Central memory CD8-positive, alpha-beta T cell (primary cell): ENCODE results near the gene BANP.
A peak's percentile ranks its signal among the peaks of the same experiment; 100 is the strongest.
"Not testable (repeated sequence)": the region's sequence is repeated elsewhere in the genome, so short reads cannot be mapped to it uniquely, and the experiment has no call there.

ENCODE experiments used
- ATAC-seq: fragments of 150-1000 bp; cut with Tn5 transposase; replicated peaks from 2 replicates; pipeline ENCODE4 v1.10.0; 2022; ENCODE audit warnings: mild to moderate bottlenecking, moderate FRiP score, moderate number of reproducible peaks; ENCODE audit not compliant: poor library complexity, severe bottlenecking; ENCODE audit errors: extremely low read depth
- DNase-seq, 2 donors: peaks; one replicate each; pipeline ENCODE4 v3.0.0; 2021; ENCODE audit warnings: low spot score in 2 of 2
- H3K27ac Mint-ChIP-seq: one replicate; pipeline ENCODE4 v1.8.0; 2022; ENCODE audit warnings: low read depth, mild to moderate bottlenecking, moderate library complexity, mixed read lengths
- H3K27me3 Mint-ChIP-seq: one replicate; pipeline ENCODE4 v1.8.0; 2022; ENCODE audit warnings: mixed read lengths
- H3K36me3 Mint-ChIP-seq: one replicate; pipeline ENCODE4 v1.8.0; 2022; ENCODE audit warnings: mild to moderate bottlenecking, moderate library complexity, mixed read lengths; ENCODE audit not compliant: insufficient read depth
- H3K4me1 Mint-ChIP-seq: one replicate; pipeline ENCODE4 v1.8.0; 2022; ENCODE audit warnings: mixed read lengths
- H3K4me3 Mint-ChIP-seq: one replicate; pipeline ENCODE4 v1.8.0; 2022; ENCODE audit warnings: mild to moderate bottlenecking, moderate library complexity, mixed read lengths
- H3K9me3 Mint-ChIP-seq: one replicate; pipeline ENCODE4 v1.8.0; 2022; ENCODE audit warnings: mixed read lengths

Gene BANP

DNA sequence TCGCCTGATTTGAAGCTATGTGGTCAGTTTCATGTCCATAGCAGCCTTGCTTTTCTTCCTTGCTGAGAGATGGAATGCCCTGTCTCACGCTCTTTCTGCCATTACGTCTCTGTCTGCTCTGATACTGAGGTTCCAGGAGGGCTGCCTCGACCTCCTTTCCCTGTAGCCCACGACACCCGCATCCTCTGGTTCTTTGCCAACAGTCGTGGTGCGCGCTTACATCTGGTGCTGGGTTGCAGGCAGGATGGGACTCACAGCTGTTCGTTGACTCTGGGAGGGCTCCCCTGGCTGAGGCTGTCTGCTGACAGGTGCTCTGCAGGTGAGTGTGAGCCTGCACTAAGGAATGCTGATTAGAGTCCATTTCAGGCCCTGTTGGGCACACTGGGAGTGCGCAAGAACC lies 90.3 kb downstream of the BANP start:
- not testable (repeated sequence) for H3K9me3 Mint-ChIP-seq, ATAC-seq, H3K27me3 Mint-ChIP-seq, DNase-seq
- Mint-ChIP-seq H3K4me1 (peaks cover 13% of the 10 kb centered on the region), H3K27ac (peak overlapping the region; percentile 66), H3K36me3 (peaks cover 19% of the 10 kb centered on the region), H3K4me3 (peak overlapping the region; percentile 3)

DNA sequence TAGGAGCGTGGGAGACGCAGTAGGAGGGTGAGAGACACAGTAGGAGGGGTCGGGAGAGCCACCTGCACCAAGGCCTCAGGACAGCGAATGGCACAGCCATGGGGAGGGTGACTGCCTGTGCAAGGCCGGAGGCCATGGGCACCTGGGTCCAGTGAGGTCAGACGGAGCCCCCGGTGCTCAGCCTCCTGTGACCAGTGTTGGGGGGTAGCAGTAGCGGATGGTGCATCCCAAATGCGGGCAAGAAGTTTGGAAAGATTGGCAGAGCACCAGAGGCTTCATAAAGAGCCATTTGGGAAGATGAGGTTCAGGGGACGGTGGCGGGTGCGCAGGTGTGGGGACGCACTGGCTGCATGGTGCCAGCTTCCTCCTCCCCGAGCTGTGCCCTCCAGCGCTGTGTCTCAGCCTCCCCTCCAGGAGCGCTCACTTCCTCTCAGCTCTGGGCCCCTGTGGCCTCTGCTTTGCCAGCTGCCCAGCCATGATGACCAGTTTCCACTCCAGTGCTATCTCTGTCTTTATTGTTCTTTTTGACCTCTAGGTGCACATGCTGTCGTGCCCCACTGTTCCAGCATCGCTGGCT lies 90.8 kb downstream of the BANP start:
- not testable (repeated sequence) for ATAC-seq, DNase-seq, H3K27me3 Mint-ChIP-seq, H3K9me3 Mint-ChIP-seq
- H3K36me3 Mint-ChIP-seq, result peaks cover 19% of the 10 kb centered on the region
- peaks cover 13% of the 10 kb centered on the region for H3K4me1 Mint-ChIP-seq
- H3K27ac Mint-ChIP-seq, result peak overlapping the region; percentile 66
- peak overlapping the region; percentile 3 for H3K4me3 Mint-ChIP-seq

DNA sequence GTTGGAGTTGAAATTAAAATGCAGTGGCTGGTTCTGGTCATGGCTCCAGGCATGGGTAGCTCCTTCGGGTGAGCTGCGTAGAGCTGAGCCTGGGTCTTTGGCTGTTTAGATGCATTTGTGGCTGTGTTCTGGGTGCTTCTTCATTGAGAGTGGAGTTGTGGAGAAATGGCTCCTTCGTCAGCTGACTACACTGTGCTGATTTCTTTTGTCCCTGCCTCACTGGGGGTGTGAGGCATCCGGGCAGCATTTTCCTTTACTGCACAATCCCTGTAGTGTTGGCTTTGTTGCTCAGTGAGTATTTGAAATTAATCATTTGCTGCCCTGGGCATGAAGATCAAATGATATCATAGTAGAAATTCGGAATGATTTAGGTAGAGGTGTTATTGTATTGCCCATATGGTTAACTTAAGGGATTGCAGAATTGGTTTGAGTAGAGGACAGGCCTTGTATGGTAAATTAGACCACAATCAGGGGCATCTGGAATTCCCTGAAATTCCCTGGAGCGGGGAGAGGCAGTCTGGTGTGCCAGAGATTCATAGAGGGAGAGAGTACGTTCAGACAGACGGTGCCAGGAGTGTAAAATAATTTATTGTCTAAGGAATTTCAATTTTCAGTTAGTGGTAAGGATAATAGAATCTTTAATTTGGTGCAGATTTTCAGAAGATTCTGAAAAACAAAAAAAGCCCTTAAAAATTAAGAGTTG lies 92.1 kb downstream of the BANP start:
- not testable (repeated sequence) for H3K9me3 Mint-ChIP-seq, H3K27ac Mint-ChIP-seq, DNase-seq, H3K4me3 Mint-ChIP-seq, ATAC-seq, H3K27me3 Mint-ChIP-seq
- peaks cover 20% of the 10 kb centered on the region for H3K36me3 Mint-ChIP-seq
- H3K4me1 Mint-ChIP-seq, result peaks cover 13% of the 10 kb centered on the region

DNA sequence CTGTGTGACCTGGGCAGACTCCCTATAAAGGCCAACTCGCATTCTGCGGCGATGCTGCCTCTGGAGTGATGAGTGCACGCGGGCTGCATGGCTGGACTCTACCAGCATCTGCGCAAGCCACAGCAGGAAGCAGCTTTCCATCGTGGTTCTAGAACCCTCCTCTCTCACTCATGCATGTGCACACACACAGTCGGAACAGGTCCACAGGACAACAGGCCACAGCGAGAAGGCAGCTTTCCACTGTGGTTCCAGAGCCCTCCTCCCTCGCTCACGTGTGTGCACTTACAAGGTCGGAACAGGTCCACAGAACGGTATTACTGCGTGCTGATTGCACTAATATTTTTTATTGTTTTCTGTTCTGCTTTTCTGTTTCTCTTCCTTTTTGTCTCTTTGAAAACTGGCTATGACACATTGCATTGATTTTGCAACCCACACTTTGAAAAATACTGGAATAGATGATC lies 92.9 kb downstream of the BANP start:
- not testable (repeated sequence) for H3K4me3 Mint-ChIP-seq, H3K9me3 Mint-ChIP-seq, H3K27ac Mint-ChIP-seq, H3K27me3 Mint-ChIP-seq, DNase-seq, ATAC-seq
- peaks cover 18% of the 10 kb centered on the region for H3K36me3 Mint-ChIP-seq
- H3K4me1 Mint-ChIP-seq, result peaks cover 13% of the 10 kb centered on the region

DNA sequence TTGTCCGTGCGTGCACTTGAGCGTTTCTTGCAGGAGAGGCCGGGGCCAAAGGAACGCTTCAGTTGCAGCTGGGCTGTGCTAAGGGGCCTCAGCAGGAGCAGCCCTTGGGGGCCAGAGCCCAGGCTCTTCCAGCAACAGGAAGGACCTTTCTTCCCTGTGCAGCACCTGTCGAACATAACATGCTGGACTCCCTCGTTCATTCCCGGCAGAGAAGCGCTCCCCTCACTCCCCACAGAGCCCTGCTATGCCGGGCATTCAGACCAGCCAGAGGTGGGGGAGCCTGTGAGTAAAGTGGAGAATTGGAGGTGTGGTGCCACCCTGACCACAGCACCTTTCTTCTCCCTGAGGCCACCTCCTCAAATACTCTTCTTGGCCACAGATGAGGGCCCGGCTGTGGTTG lies 94.1 kb downstream of the BANP start:
- H3K27me3 Mint-ChIP-seq, H3K4me3 Mint-ChIP-seq, H3K27ac Mint-ChIP-seq, DNase-seq, H3K9me3 Mint-ChIP-seq, ATAC-seq: not testable (repeated sequence)
- Mint-ChIP-seq H3K36me3 (peaks cover 21% of the 10 kb centered on the region), H3K4me1 (peaks cover 13% of the 10 kb centered on the region)

DNA sequence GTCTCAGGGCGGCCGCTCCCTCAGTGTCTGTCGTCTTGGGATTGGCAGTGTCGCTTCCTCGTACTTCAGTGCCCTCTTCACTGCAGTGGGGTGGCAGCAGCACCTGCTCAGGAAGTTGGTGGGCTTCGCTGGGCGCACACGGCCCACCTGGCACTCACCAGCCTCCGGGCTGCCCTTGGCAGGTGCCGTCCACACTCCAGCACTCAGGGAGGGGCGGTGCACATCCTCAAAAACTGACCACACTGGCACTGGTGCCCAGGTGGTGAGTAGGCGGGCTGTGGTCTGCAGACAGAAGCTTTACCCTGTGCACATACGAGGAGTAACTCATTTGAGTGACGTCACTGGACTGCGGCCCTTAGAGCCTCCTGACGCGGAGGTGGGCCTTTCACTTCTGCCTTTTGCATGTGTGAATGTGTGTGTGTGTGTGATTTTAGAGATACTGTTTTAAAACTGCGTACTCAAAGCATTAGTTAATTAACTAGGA lies 94.6 kb downstream of the BANP start:
- no peak overlapping the region for H3K4me3 Mint-ChIP-seq
- no peak overlapping the region for H3K27ac Mint-ChIP-seq
- peaks cover 13% of the 10 kb centered on the region for H3K4me1 Mint-ChIP-seq

DNA sequence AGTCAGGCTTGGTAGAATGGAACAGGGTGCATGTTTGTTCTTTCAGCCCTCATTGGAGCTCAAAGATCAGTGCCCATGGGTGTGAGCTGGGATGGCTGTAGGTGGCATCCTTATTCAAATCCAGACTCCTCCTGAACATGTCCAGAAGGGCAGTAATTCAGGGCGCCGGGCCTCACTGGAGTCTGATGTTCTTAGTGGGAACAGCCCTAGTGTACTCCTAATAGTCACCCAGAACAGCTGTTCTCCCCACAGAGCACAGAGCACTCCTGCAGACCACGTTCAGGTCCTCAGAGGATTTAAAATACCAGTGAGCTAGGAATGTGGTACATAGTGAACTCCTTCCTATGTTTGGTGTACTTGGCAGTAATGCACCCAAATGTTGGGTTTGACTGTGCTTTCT lies 96.2 kb downstream of the BANP start:
- Mint-ChIP-seq H3K27me3 (no peaks in the 10 kb centered on the region), H3K4me3 (no peak overlapping the region), H3K36me3 (peaks cover 20% of the 10 kb centered on the region), H3K27ac (no peak overlapping the region), H3K4me1 (peaks cover 6% of the 10 kb centered on the region), H3K9me3 (no peaks in the 10 kb centered on the region)
- DNase-seq (no peak), ATAC-seq (no peak)

More for the DNA sequence above, 94.6 kb downstream of the BANP start:
- Mint-ChIP-seq H3K36me3 (peaks cover 20% of the 10 kb centered on the region), H3K27me3 (no peaks in the 10 kb centered on the region), H3K9me3 (no peaks in the 10 kb centered on the region)
- ATAC-seq (peak; percentile 68), DNase-seq (peak in 1 of 2 donors; percentile 18)

DNA sequence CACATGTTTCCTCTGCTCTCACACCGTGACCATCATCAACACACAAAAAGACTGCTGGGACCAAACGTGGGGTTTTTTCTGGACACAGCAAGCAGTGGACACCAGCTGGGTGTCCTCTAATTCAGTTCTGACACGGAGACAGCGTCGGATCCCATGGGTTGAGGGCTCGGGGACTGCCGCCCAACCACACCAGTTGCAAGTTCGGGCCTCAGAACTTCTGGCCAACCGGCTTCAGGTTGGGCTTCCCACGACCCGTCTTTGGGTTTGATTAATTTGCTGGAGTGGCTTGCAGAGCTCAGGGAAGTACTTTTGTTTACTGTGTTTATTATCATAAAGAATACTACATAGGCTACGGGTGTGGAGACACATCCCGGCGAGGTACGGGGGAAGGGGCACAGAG lies 97.8 kb downstream of the BANP start:
- Mint-ChIP-seq H3K27me3 (no peaks in the 10 kb centered on the region), H3K4me1 (no peaks in the 10 kb centered on the region), H3K4me3 (no peak overlapping the region), H3K9me3 (no peaks in the 10 kb centered on the region), H3K36me3 (peaks cover 13% of the 10 kb centered on the region), H3K27ac (no peak overlapping the region)
- ATAC-seq (no peak), DNase-seq (no peak)

DNA sequence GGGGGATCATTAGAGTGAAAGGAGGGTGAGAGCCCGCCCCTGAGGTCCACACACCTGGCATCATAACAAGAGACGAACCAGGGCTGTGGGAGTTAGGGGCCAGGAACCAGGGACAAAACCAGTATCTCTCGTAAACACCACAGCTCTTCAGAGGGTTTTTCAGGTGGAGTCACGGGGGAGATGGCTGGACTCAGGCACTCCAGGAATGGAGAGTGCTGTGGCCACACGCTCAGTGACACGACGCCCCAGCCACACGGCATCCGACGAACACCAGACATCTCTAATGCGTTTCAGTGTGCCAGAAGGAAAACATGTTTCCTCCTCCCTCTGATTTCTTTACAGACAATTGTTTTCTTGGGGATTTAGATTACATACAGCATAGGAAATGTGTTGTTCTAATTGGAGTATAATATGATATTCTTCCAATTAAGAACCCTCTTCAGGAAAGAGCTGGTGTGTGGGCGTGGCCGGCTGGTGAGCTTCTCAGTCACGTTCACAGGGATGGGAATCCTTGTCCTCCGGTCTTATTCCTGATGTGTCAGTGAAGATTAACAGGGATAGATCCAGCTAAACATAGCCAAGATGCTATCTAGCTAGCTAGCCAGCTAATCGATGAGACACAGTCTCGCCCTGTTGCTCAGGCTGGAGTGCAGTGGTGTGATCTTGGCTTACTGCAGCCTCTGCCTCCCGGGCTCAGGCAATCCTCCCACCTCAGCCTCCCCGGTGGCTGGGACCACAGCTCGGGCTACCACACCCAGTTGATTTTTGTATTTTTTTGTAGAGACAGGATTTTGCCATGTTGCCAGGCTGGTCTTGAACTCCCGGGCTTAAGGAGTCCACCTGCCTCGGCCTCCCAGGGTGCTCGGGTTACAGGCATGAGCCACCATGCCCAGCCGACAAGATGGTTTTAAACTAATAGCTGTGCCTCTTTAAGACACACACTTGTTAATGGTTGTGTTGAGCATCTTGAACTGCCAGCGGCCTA lies 98.6 kb downstream of the BANP start:
- no peak for ATAC-seq
- H3K36me3 Mint-ChIP-seq, result peaks cover 13% of the 10 kb centered on the region
- H3K4me1 Mint-ChIP-seq, result no peaks in the 10 kb centered on the region
- no peak overlapping the region for H3K4me3 Mint-ChIP-seq
- no peaks in the 10 kb centered on the region for H3K9me3 Mint-ChIP-seq
- no peaks in the 10 kb centered on the region for H3K27me3 Mint-ChIP-seq
- H3K27ac Mint-ChIP-seq, result no peak overlapping the region
- no peak for DNase-seq

DNA sequence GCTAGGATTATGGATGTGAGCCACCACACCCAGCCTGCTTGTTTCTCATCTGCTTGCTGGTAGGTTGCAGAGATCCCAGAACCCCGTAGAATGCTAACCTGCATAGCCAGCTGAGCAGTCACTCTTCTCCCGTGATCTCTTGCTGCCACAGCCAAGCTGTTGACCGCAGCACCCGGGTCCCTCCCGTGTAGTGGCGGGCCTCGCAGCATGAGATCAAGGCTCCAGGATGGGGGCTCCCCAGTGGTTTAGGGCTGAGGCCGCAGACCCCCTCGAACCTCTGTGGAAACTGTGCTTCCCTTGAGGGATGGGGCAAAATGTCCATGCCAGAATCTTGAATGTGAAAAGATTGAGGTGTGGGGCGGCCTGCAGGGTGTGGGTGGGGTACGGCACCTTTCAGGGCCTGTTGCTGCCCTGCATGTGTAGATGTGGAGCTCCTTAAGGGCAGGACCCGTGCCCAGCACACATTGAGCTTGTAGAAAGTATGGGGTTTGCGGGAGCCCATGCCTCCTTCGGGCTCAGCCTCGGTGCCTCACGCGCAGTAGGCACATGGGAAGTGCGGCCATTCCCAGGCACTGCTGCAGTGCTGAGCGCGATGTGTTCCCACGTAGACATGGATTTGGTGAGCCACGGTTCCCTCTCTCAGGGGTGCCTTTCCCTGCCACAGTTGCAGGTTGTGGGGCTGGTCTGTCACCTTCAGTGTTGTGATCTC lies 99.9 kb downstream of the BANP start:
- no peaks in the 10 kb centered on the region for H3K9me3 Mint-ChIP-seq
- no peak for ATAC-seq
- H3K27me3 Mint-ChIP-seq, result no peaks in the 10 kb centered on the region
- no peak overlapping the region for H3K4me3 Mint-ChIP-seq
- peaks cover 11% of the 10 kb centered on the region for H3K36me3 Mint-ChIP-seq
- H3K4me1 Mint-ChIP-seq, result no peaks in the 10 kb centered on the region
- DNase-seq, result no peak
- H3K27ac Mint-ChIP-seq, result no peak overlapping the region

DNA sequence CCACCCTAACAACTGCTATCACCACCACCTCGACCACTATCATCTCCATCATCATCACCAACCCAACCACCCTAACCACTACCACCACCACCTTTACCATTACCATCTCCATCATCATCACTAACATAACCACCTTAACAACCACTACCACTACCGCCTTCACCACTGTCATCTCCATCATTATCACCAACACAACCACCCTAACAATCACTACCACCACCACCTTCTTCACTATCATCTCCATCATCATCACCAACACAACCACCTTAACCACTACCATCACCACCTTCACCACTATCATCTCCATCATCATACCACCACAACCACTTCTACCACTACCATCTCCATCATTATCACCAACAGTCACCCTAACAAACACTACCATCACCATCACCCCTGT lies 101.4 kb downstream of the BANP start:
- ATAC-seq (no peak), DNase-seq (no peak)
- H3K27ac Mint-ChIP-seq, result no peak overlapping the region
- no peaks in the 10 kb centered on the region for H3K4me1 Mint-ChIP-seq
- H3K9me3 Mint-ChIP-seq, result no peaks in the 10 kb centered on the region
- H3K4me3 Mint-ChIP-seq, result no peak overlapping the region
- no peaks in the 10 kb centered on the region for H3K27me3 Mint-ChIP-seq
- peaks cover 15% of the 10 kb centered on the region for H3K36me3 Mint-ChIP-seq

DNA sequence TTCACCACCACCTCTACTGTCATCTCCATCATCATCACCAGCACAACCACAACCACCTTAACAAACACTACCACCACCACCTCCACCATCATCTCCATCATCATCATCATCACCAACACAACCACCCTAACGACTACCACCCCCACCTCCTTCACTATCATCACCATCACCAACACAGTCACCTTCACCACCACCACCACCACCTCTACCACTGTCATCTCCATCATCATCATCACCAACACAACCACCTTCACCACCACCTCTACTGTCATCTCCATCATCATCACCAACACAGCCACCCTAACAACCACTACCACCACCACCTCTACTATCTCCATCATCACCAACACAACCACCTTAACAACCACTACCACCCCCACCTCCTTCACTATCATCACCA lies 102.2 kb downstream of the BANP start:
- H3K27me3 Mint-ChIP-seq, H3K27ac Mint-ChIP-seq, H3K36me3 Mint-ChIP-seq, H3K9me3 Mint-ChIP-seq, DNase-seq, H3K4me3 Mint-ChIP-seq, H3K4me1 Mint-ChIP-seq, ATAC-seq: not testable (repeated sequence)
